HepG2 (cell line): ENCODE measurements around the gene ETNK1. TPM values are rescaled to one million over a fixed set of nuclear protein-coding genes. Genes with fewer than 3 reads are reported as not detected.

Experiments
- AGO2 ChIP-seq: fragments of 200-400 bp; formaldehyde crosslinking; optimal IDR thresholded peaks from 2 replicates; pipeline ENCODE3; 2017; ENCODE audit warnings: mild to moderate bottlenecking, low read depth, low read length, moderate library complexity
- BRD4 ChIP-seq: sonication (generic); formaldehyde crosslinking; IDR thresholded peaks from 2 replicates; pipeline ENCODE4 v1.4.0; 2020; ENCODE audit warnings: missing genetic modification reagents
- ERF ChIP-seq: IDR thresholded peaks from 2 replicates; pipeline ENCODE4 v1.6.1; 2018; ENCODE audit warnings: missing biosample characterization, missing genetic modification reagents
- HHEX ChIP-seq: IDR thresholded peaks from 2 replicates; pipeline ENCODE4 v1.6.1; 2016; ENCODE audit warnings: control low read depth
- KDM4B ChIP-seq: sonication (generic); formaldehyde crosslinking; IDR thresholded peaks from 2 replicates; pipeline ENCODE4 v1.4.0; 2020; ENCODE audit warnings: missing genetic modification reagents
- MEIS2 ChIP-seq: sonication (generic); formaldehyde crosslinking; IDR thresholded peaks from 2 replicates; pipeline ENCODE4 v1.9.0; 2021; ENCODE audit warnings: mild to moderate bottlenecking, missing genetic modification reagents
- NKX3-1 ChIP-seq: sonication (generic); formaldehyde crosslinking; IDR thresholded peaks from 2 replicates; pipeline ENCODE4 v1.5.0; 2020; ENCODE audit warnings: missing genetic modification reagents
- NR2F6 ChIP-seq, 2 experiments: IDR thresholded peaks; 2 replicates each; pipeline ENCODE4 v1.6.1; 2016; ENCODE audit warnings: antibody characterized with exemption in 1 of 2, mild to moderate bottlenecking in 1 of 2
- YY1 ChIP-seq: IDR thresholded peaks from 2 replicates; pipeline ENCODE4 v1.6.1; 2011; ENCODE audit warnings: low read length, low read depth, moderate library complexity, mild to moderate bottlenecking; ENCODE audit not compliant: insufficient read depth, insufficient replicate concordance
- ZNF232 ChIP-seq: sonication (generic); formaldehyde crosslinking; IDR thresholded peaks from 2 replicates; pipeline ENCODE4 v1.4.0; 2020; ENCODE audit warnings: missing genetic modification reagents, borderline replicate concordance
- ZNF557 ChIP-seq: sonication (generic); formaldehyde crosslinking; IDR thresholded peaks from 2 replicates; pipeline ENCODE4 v1.4.0; 2020; ENCODE audit warnings: missing genetic modification reagents
- ZNF558 ChIP-seq: sonication (generic); formaldehyde crosslinking; IDR thresholded peaks from 2 replicates; pipeline ENCODE4 v1.9.0; 2022; ENCODE audit warnings: mild to moderate bottlenecking, missing genetic modification reagents, borderline replicate concordance
- ZNF678 ChIP-seq: sonication (generic); formaldehyde crosslinking; IDR thresholded peaks from 2 replicates; pipeline ENCODE4 v1.4.0; 2020; ENCODE audit warnings: mild to moderate bottlenecking, missing genetic modification reagents
- ZNF691 ChIP-seq: sonication (generic); formaldehyde crosslinking; IDR thresholded peaks from 2 replicates; pipeline ENCODE4 v1.4.0; 2020; ENCODE audit warnings: missing genetic modification reagents, low read depth, mild to moderate bottlenecking, borderline replicate concordance
- ZNF766 ChIP-seq: sonication (generic); formaldehyde crosslinking; IDR thresholded peaks from 2 replicates; pipeline ENCODE4 v1.5.0; 2020; ENCODE audit warnings: missing genetic modification reagents, borderline replicate concordance
- ZSCAN21 ChIP-seq: sonication (generic); formaldehyde crosslinking; IDR thresholded peaks from 2 replicates; pipeline ENCODE4 v1.8.0; 2022; ENCODE audit warnings: mild to moderate bottlenecking, missing genetic modification reagents, moderate library complexity, borderline replicate concordance
- polyA plus RNA-seq, 8 experiments: library from polyadenylated mRNA; depleted of rRNA in 3 of 8; stranded (reverse) in 7 of 8; unstranded in 1 of 8; fragments of >200 nt; fragmentation: Illumina TruSeq in 4 of 8; extraction: Trizol in 4 of 8; gene quantifications; 2 replicates each; pipeline versions ENCODE4 v1.2.1 to v1.2.3, GENCODE V29; 2011 to 2016; ENCODE audit warnings: low read depth in 4 of 8, missing spikeins in 1 of 8, mixed read lengths in 1 of 8; ENCODE audit not compliant: insufficient read depth in 1 of 8
- total RNA-seq, 5 experiments: library from RNA; depleted of rRNA; stranded (reverse); fragments of >200 nt; fragmentation: Illumina TruSeq; extraction: Trizol; gene quantifications; 2 replicates each; pipeline ENCODE4 v1.2.3, GENCODE V29; 2016; ENCODE audit warnings: low read depth in 1 of 5
- TF ChIP-seq, protein P1 (sequence below): IDR thresholded peaks from 2 replicates; pipeline ENCODE4 v1.6.1; 2016
- TF ChIP-seq, protein P2 (sequence below): sonication (generic); formaldehyde crosslinking; IDR thresholded peaks from 2 replicates; pipeline ENCODE4 v1.5.0; 2020; ENCODE audit warnings: mild to moderate bottlenecking, missing genetic modification reagents

ETNK1 gene
- total and polyA plus RNA-seq, 2 of the 13 experiments (the other 11 are each of a cell fraction or from before 2014, with no cell fraction given): 14.4 to 55.7 TPM

GRCh38 chr12:22624870-22625761 lies at the start of gene ETNK1 (continued):
- TF ChIP-seq ZNF232 (CRISPR knock-in tag) (peak; percentile 90), AGO2 (peak; percentile 89), NR2F6 (IDR thresholded peaks at IDR 0.05) (peak; percentile 7; the same call in 1 of the 2 replicates), NR2F6 (CRISPR knock-in tag; IDR thresholded peaks at IDR 0.05) (peak; percentile 12; the same call in 1 of the 2 replicates), BRD4 (CRISPR knock-in tag) (peak; percentile 72), HHEX (CRISPR knock-in tag) (0 out of 2 replicates have a peak, but pooled peaks have one; percentile 4), ZNF766 (CRISPR knock-in tag) (peak; percentile 92; the same call in 1 of the 2 replicates), MEIS2 (CRISPR knock-in tag) (peak; percentile 58), ZNF691 (CRISPR knock-in tag) (peak; percentile 35; the same call in 1 of the 2 replicates), KDM4B (peak; percentile 64; the same call in 1 of the 2 replicates), ZNF558 (peak; percentile 92; the same call in 1 of the 2 replicates), ZNF557 (CRISPR knock-in tag) (peak; percentile 20; the same call in 1 of the 2 replicates), ZNF678 (CRISPR knock-in tag) (no peak), NKX3-1 (CRISPR knock-in tag) (peak; percentile 84; the same call in 1 of the 2 replicates), ZSCAN21 (peak; percentile 75), YY1 (peak; percentile 57), ERF (peak; percentile 85)
- TF ChIP-seq, protein P1, sequence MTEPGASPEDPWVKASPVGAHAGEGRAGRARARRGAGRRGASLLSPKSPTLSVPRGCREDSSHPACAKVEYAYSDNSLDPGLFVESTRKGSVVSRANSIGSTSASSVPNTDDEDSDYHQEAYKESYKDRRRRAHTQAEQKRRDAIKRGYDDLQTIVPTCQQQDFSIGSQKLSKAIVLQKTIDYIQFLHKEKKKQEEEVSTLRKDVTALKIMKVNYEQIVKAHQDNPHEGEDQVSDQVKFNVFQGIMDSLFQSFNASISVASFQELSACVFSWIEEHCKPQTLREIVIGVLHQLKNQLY (CRISPR knock-in tag): peak; percentile 28; the same call in 1 of the 2 replicates
- TF ChIP-seq, protein P2, sequence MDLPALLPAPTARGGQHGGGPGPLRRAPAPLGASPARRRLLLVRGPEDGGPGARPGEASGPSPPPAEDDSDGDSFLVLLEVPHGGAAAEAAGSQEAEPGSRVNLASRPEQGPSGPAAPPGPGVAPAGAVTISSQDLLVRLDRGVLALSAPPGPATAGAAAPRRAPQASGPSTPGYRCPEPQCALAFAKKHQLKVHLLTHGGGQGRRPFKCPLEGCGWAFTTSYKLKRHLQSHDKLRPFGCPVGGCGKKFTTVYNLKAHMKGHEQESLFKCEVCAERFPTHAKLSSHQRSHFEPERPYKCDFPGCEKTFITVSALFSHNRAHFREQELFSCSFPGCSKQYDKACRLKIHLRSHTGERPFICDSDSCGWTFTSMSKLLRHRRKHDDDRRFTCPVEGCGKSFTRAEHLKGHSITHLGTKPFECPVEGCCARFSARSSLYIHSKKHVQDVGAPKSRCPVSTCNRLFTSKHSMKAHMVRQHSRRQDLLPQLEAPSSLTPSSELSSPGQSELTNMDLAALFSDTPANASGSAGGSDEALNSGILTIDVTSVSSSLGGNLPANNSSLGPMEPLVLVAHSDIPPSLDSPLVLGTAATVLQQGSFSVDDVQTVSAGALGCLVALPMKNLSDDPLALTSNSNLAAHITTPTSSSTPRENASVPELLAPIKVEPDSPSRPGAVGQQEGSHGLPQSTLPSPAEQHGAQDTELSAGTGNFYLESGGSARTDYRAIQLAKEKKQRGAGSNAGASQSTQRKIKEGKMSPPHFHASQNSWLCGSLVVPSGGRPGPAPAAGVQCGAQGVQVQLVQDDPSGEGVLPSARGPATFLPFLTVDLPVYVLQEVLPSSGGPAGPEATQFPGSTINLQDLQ: peak; percentile 48; the same call in 1 of the 2 replicates
